Caco-2 (cell line): ENCODE data around the gene LGR6. TPM values are rescaled to one million over a fixed set of nuclear protein-coding genes. Genes with fewer than 3 reads are reported as not detected.

ENCODE experiments used
- BruUV-seq: library from RNA; stranded (reverse); fragments of 400-500 nt; replicated peaks from 2 replicates; lab custom pipeline; 2021; lab: Mats Ljungman, UMichigan
- CTCF ChIA-PET: fragments of 300-600 bp; sonication (Branson Sonifier 250); formaldehyde crosslinking; loops from one replicate; lab custom pipeline; 2022; ENCODE audit warnings: antibody characterized with exemption; lab: Charles Lee
- POLR2A ChIA-PET: fragments of 300-600 bp; sonication (Branson Sonifier 250); formaldehyde crosslinking; loops from one replicate; lab custom pipeline; 2022; ENCODE audit warnings: antibody characterized with exemption; lab: Charles Lee
- DNase-seq, 2 experiments: peaks; one replicate each; pipeline versions ENCODE4 v3.0.0 to v3.0.0-alpha.2; 2020 to 2022
- H3K27me3 ChIP-seq: replicated peaks from 2 replicates; pipeline ENCODE4 v1.6.0; 2011; ENCODE audit warnings: low read length; ENCODE audit not compliant: control insufficient read depth, insufficient read depth
- H3K36me3 ChIP-seq: 2 replicates; pipeline ENCODE4 v1.5.1; 2011; ENCODE audit warnings: low read length; ENCODE audit not compliant: control insufficient read depth, insufficient read depth
- H3K4me1 ChIP-seq: fragments of 250-450 bp; sonication (Bioruptor Pico); 2 replicates; pipeline ENCODE4 v1.5.1; 2020; ENCODE audit warnings: mild to moderate bottlenecking
- H3K4me3 ChIP-seq: 2 replicates; pipeline ENCODE4 v1.5.1; 2011; ENCODE audit warnings: low read depth, mild to moderate bottlenecking, control low read depth, low read length
- H3K9me3 ChIP-seq: fragments of 250-450 bp; sonication (Bioruptor Pico); 2 replicates; pipeline ENCODE4 v1.5.1; 2020; ENCODE audit warnings: mild to moderate bottlenecking, moderate library complexity
- H3K27ac Mint-ChIP-seq: one replicate; pipeline ENCODE4 v1.8.0; 2022; ENCODE audit warnings: mixed read lengths; ENCODE audit not compliant: unreplicated experiment
- H3K27me3 Mint-ChIP-seq: one replicate; pipeline ENCODE4 v1.8.0; 2022; ENCODE audit warnings: mixed read lengths; ENCODE audit not compliant: insufficient read depth, unreplicated experiment
- H3K36me3 Mint-ChIP-seq: one replicate; pipeline ENCODE4 v1.8.0; 2022; ENCODE audit warnings: mild to moderate bottlenecking, mixed read lengths; ENCODE audit not compliant: insufficient read depth, unreplicated experiment
- H3K4me1 Mint-ChIP-seq: one replicate; pipeline ENCODE4 v1.8.0; 2022; ENCODE audit warnings: low read depth, mixed read lengths; ENCODE audit not compliant: unreplicated experiment
- H3K4me3 Mint-ChIP-seq: one replicate; pipeline ENCODE4 v1.8.0; 2022; ENCODE audit warnings: mild to moderate bottlenecking, moderate library complexity, mixed read lengths; ENCODE audit not compliant: unreplicated experiment
- H3K9me3 Mint-ChIP-seq: one replicate; pipeline ENCODE4 v1.8.0; 2022; ENCODE audit warnings: mixed read lengths; ENCODE audit not compliant: unreplicated experiment
- intact Hi-C: fragments of 100-400 bp; cut with micrococcal nuclease; formaldehyde crosslinking; loops from one replicate; pipeline ENCODE4 v1.10.0; 2022; ENCODE audit not compliant: unreplicated experiment
- total RNA-seq: library from RNA; stranded (reverse); gene quantifications from 2 replicates; pipeline ENCODE4 v1.2.3, GENCODE V29; 2022
- TF ChIP-seq, protein P1 (sequence below), 2 experiments: fragments of 200-600 bp in 1 of 2; IDR thresholded peaks; 1 replicate in 1 of 2; 2 replicates in 1 of 2; pipeline versions ENCODE4 v1.5.1 to v1.8.0; 2011 to 2022; ENCODE audit warnings: antibody characterized with exemption in 1 of 2, control low read depth in 1 of 2, inconsistent platforms in 1 of 2, low read depth in 1 of 2, low read length in 1 of 2, mild to moderate bottlenecking in 1 of 2, moderate library complexity in 1 of 2; ENCODE audit not compliant: insufficient read depth in 1 of 2, severe bottlenecking in 1 of 2, unreplicated experiment in 1 of 2

LGR6 gene
- total RNA-seq, 1 experiment from 2014 or later = 0.36 TPM

- H3K4me1 ChIP-seq = no peaks in the 10 kb centered on the region
- CTCF ChIA-PET = no interaction called here
- no peaks in the 10 kb centered on the region for H3K36me3 Mint-ChIP-seq
These were observed 9.8 kb downstream of the LGR6 start for GRCh38 chr1:202203238-202204039.

GRCh38 chr1:202204065-202204464 is 10.5 kb downstream of the LGR6 start:
- no peak for DNase-seq
- intact Hi-C loops = no loop called here
- no peaks in the 10 kb centered on the region for H3K27me3 Mint-ChIP-seq
- no peaks in the 10 kb centered on the region for H3K36me3 Mint-ChIP-seq
- H3K27ac Mint-ChIP-seq = no peak overlapping the region
- no peak overlapping the region for H3K4me3 ChIP-seq
- no peaks in the 10 kb centered on the region for H3K9me3 Mint-ChIP-seq
- TF ChIP-seq, protein P1, sequence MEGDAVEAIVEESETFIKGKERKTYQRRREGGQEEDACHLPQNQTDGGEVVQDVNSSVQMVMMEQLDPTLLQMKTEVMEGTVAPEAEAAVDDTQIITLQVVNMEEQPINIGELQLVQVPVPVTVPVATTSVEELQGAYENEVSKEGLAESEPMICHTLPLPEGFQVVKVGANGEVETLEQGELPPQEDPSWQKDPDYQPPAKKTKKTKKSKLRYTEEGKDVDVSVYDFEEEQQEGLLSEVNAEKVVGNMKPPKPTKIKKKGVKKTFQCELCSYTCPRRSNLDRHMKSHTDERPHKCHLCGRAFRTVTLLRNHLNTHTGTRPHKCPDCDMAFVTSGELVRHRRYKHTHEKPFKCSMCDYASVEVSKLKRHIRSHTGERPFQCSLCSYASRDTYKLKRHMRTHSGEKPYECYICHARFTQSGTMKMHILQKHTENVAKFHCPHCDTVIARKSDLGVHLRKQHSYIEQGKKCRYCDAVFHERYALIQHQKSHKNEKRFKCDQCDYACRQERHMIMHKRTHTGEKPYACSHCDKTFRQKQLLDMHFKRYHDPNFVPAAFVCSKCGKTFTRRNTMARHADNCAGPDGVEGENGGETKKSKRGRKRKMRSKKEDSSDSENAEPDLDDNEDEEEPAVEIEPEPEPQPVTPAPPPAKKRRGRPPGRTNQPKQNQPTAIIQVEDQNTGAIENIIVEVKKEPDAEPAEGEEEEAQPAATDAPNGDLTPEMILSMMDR (IDR thresholded peaks at IDR 0.05; ENCODE audit: insufficient read depth in 1 of 2, low read depth in 1 of 2, low read length in 1 of 2, severe bottlenecking in 1 of 2, unreplicated experiment in 1 of 2) = no peak
- no peaks in the 10 kb centered on the region for H3K9me3 ChIP-seq
- POLR2A ChIA-PET = no interaction called here
- CTCF ChIA-PET = no interaction called here
- BruUV-seq = no TSS peak
- H3K27me3 ChIP-seq = no peaks in the 10 kb centered on the region
- no peaks in the 10 kb centered on the region for H3K36me3 ChIP-seq
- H3K4me1 Mint-ChIP-seq = no peaks in the 10 kb centered on the region
- no peaks in the 10 kb centered on the region for H3K4me1 ChIP-seq
- no peak overlapping the region for H3K4me3 Mint-ChIP-seq

More at GRCh38 chr1:202203238-202204039, 9.8 kb downstream of the LGR6 start:
- Mint-ChIP-seq H3K27me3 (no peaks in the 10 kb centered on the region), H3K4me1 (no peaks in the 10 kb centered on the region), H3K4me3 (no peak overlapping the region), H3K27ac (no peak overlapping the region), H3K9me3 (no peaks in the 10 kb centered on the region)
- BruUV-seq = no TSS peak
- intact Hi-C loops = no loop called here
- POLR2A ChIA-PET = no interaction called here
- Histone ChIP-seq H3K4me3 (no peak overlapping the region), H3K27me3 (no peaks in the 10 kb centered on the region), H3K9me3 (no peaks in the 10 kb centered on the region), H3K36me3 (no peaks in the 10 kb centered on the region)
- TF ChIP-seq, protein P1 (IDR thresholded peaks at IDR 0.05; ENCODE audit: insufficient read depth in 1 of 2, low read depth in 1 of 2, low read length in 1 of 2, severe bottlenecking in 1 of 2, unreplicated experiment in 1 of 2) = no peak
- no peak for DNase-seq

- Mint-ChIP-seq H3K4me3 (no peak overlapping the region), H3K9me3 (no peaks in the 10 kb centered on the region), H3K36me3 (no peaks in the 10 kb centered on the region), H3K4me1 (no peaks in the 10 kb centered on the region), H3K27ac (no peak overlapping the region), H3K27me3 (no peaks in the 10 kb centered on the region)
- TF ChIP-seq, protein P1 (IDR thresholded peaks at IDR 0.05; ENCODE audit: insufficient read depth in 1 of 2, low read depth in 1 of 2, low read length in 1 of 2, severe bottlenecking in 1 of 2, unreplicated experiment in 1 of 2) = no peak
- H3K4me1 ChIP-seq = no peaks in the 10 kb centered on the region
- H3K9me3 ChIP-seq = no peaks in the 10 kb centered on the region
- H3K36me3 ChIP-seq = no peaks in the 10 kb centered on the region
- H3K27me3 ChIP-seq = no peaks in the 10 kb centered on the region
- ChIA-PET CTCF (no interaction called here), POLR2A (no interaction called here)
- no peak overlapping the region for H3K4me3 ChIP-seq
- DNase-seq = no peak
- intact Hi-C loops = no loop called here
- BruUV-seq = no TSS peak
These were observed 12.1 kb downstream of the LGR6 start for GRCh38 chr1:202205523-202206190.
